ENCODE results near the gene MPRIP. TPM values are rescaled to one million over a fixed set of nuclear protein-coding genes. Genes with fewer than 3 reads are reported as not detected.

MPRIP gene
- total and polyA plus RNA-seq, 2 of the 13 experiments (the other 11 are each of a cell fraction or from before 2014, with no cell fraction given) = 50.2 to 52.4 TPM

- no peaks in the 10 kb centered on the region for H3K9me3 ChIP-seq (ENCODE audit: low read length)
- no peak overlapping the region for H3K27ac ChIP-seq (ENCODE audit: extremely low read length, insufficient read depth, low read length)
- 96% methylated on average over 4 of the region's 4 CpGs for WGBS (ENCODE audit: low lambda C conversion rate)
- no peak for FAIRE-seq
- H3K27me3 ChIP-seq (ENCODE audit: control insufficient read depth in 1 of 2, insufficient read depth in 2 of 2, low read length in 2 of 2) = no peaks in the 10 kb centered on the region
- no peak for ATAC-seq
- no peak overlapping the region for H3K9ac ChIP-seq (ENCODE audit: insufficient read depth, low read depth, low read length)
- peaks cover 2 to 6% of the 10 kb centered on the region in 2 experiments; a peak in 1 of 5 replicates for H3K36me3 ChIP-seq (replicated peaks in 1 of 2; ENCODE audit: control insufficient read depth in 1 of 2, insufficient read depth in 2 of 2, low read length in 2 of 2)
- TF ChIP-seq NFIC (IDR thresholded peaks at IDR 0.05; ENCODE audit: low read length) (no peak), ZNF616 (CRISPR knock-in tag; IDR thresholded peaks at IDR 0.05; ENCODE audit: low read depth) (no peak)
- intact Hi-C loops (cut with micrococcal nuclease; ENCODE audit: unreplicated experiment) = no loop called here
- no peak overlapping the region for H3K4me2 ChIP-seq (ENCODE audit: low read depth, low read length)
- peaks cover 31% of the 10 kb centered on the region for H3K4me1 ChIP-seq (ENCODE audit: insufficient read depth, low read length)
- H3K79me2 ChIP-seq (ENCODE audit: insufficient read depth, low read length) = peaks cover 41% of the 10 kb centered on the region
- no TSS peak for BruUV-seq (replicated peaks)
- CTCF ChIA-PET (ENCODE audit: low intra/inter-chr PET ratio, low total read pairs) = no interaction called here
- no peak overlapping the region for H3K4me3 ChIP-seq (replicated peaks in 1 of 3; ENCODE audit: insufficient read depth in 1 of 3, low read depth in 2 of 3, low read length in 3 of 3)
- in situ Hi-C loops (cut with HindIII; ENCODE audit: extremely low pct_ligation_motif_present, low pct_unique_long_range_greater_than_20kb) = no loop called here
- POLR2A ChIA-PET = no interaction called here
- H4K20me1 ChIP-seq (ENCODE audit: insufficient read depth, low read length) = peaks cover 6% of the 10 kb centered on the region; the same call in 1 of the 2 replicates
- no peak overlapping the region for H2AFZ ChIP-seq (ENCODE audit: low read length)
- DNase-seq (ENCODE audit: low spot score) = no peak
Measured at GRCh38 chr17:17054636-17055035, 12.4 kb downstream of the MPRIP start.

- ATAC-seq = no peak
Measured at GRCh38 chr17:17055286-17056155, 13.3 kb downstream of the MPRIP start.

More at GRCh38 chr17:17055286-17056155, 13.3 kb downstream of the MPRIP start:
- Histone ChIP-seq H3K9me3 (ENCODE audit: low read length) (no peaks in the 10 kb centered on the region), H3K36me3 (replicated peaks in 1 of 2; ENCODE audit: control insufficient read depth in 1 of 2, insufficient read depth in 2 of 2, low read length in 2 of 2) (peaks cover 2 to 6% of the 10 kb centered on the region in 2 experiments; a peak in 2 of 5 replicates), H3K9ac (ENCODE audit: insufficient read depth, low read depth, low read length) (no peak overlapping the region), H4K20me1 (ENCODE audit: insufficient read depth, low read length) (peaks cover 6% of the 10 kb centered on the region; the same call in 1 of the 2 replicates), H3K27me3 (ENCODE audit: control insufficient read depth in 1 of 2, insufficient read depth in 2 of 2, low read length in 2 of 2) (no peaks in the 10 kb centered on the region), H3K79me2 (ENCODE audit: insufficient read depth, low read length) (peaks cover 41% of the 10 kb centered on the region), H3K4me1 (ENCODE audit: insufficient read depth, low read length) (peaks cover 27% of the 10 kb centered on the region), H2AFZ (ENCODE audit: low read length) (no peak overlapping the region), H3K4me3 (replicated peaks in 1 of 3; ENCODE audit: insufficient read depth in 1 of 3, low read depth in 2 of 3, low read length in 3 of 3) (no peak overlapping the region), H3K4me2 (ENCODE audit: low read depth, low read length) (no peak overlapping the region), H3K27ac (ENCODE audit: extremely low read length, insufficient read depth, low read length) (no peak overlapping the region)
- in situ Hi-C loops (cut with HindIII; ENCODE audit: extremely low pct_ligation_motif_present, low pct_unique_long_range_greater_than_20kb) (no loop called here), intact Hi-C loops (cut with micrococcal nuclease; ENCODE audit: unreplicated experiment) (no loop called here)
- ChIA-PET POLR2A (no interaction called here), CTCF (ENCODE audit: low intra/inter-chr PET ratio, low total read pairs) (no interaction called here)
- no peak for FAIRE-seq
- no peak for DNase-seq (ENCODE audit: low spot score)
- no TSS peak for BruUV-seq (replicated peaks)
- no peak for TF ChIP-seq CREB1 (IDR thresholded peaks at IDR 0.05)
- no peak for TF ChIP-seq CREB1 (CRISPR knock-in tag; IDR thresholded peaks at IDR 0.05)
- TF ChIP-seq MLX (CRISPR knock-in tag; IDR thresholded peaks at IDR 0.05) = no peak
- TF ChIP-seq ZC3H13 (CRISPR knock-in tag; IDR thresholded peaks at IDR 0.05) = no peak
- no peak for TF ChIP-seq CENPX (CRISPR knock-in tag; IDR thresholded peaks at IDR 0.05)
- WGBS (ENCODE audit: low lambda C conversion rate) = 98% methylated on average over 12 of the region's 16 CpGs
